CD14-positive monocyte (primary cell): Measurements from ENCODE around the gene WNT16. TPM values are rescaled to one million over a fixed set of nuclear protein-coding genes. Genes with fewer than 3 reads are reported as not detected.

ENCODE experiments used
- DNase-seq, 3 donors: peaks; one replicate each; pipeline ENCODE4 v3.0.0-alpha.2; 2011 to 2022
- H2AFZ ChIP-seq: 2 replicates; pipeline ENCODE4 v1.6.0; 2012; ENCODE audit warnings: mild to moderate bottlenecking, low read depth, low read length, inconsistent platforms; ENCODE audit not compliant: insufficient read depth, poor library complexity, severe bottlenecking
- H3K27ac ChIP-seq, 2 donors: 1 replicate in 1 of 2; 2 replicates in 1 of 2; pipeline ENCODE4 v1.5.1; 2012 to 2013; ENCODE audit warnings: low read length in 2 of 2, control low read depth in 1 of 2, inconsistent platforms in 1 of 2, low read depth in 1 of 2, mild to moderate bottlenecking in 1 of 2
- H3K27me3 ChIP-seq, 2 donors: one replicate each; pipeline versions ENCODE4 v1.6.0 to v1.6.1; 2011 to 2013; ENCODE audit warnings: low read length in 2 of 2; ENCODE audit not compliant: control insufficient read depth in 2 of 2, insufficient read depth in 2 of 2
- H3K36me3 ChIP-seq, 2 donors: replicated peaks in 1 of 2; 1 replicate in 1 of 2; 2 replicates in 1 of 2; pipeline versions ENCODE4 v1.5.1 to v1.6.1; 2012 to 2013; ENCODE audit warnings: low read length in 2 of 2, control low read depth in 1 of 2, inconsistent platforms in 1 of 2, mild to moderate bottlenecking in 1 of 2; ENCODE audit not compliant: insufficient read depth in 2 of 2, control insufficient read depth in 1 of 2
- H3K4me1 ChIP-seq, 2 donors: 1 replicate in 1 of 2; 2 replicates in 1 of 2; pipeline versions ENCODE4 v1.5.1 to v1.6.1; 2012 to 2013; ENCODE audit warnings: low read length in 2 of 2, control low read depth in 1 of 2, inconsistent platforms in 1 of 2, mild to moderate bottlenecking in 1 of 2, moderate library complexity in 1 of 2; ENCODE audit not compliant: insufficient read depth in 2 of 2, control insufficient read depth in 1 of 2
- H3K4me2 ChIP-seq: replicated peaks from 2 replicates; pipeline ENCODE3; 2012; ENCODE audit warnings: low read length, moderate library complexity, mild to moderate bottlenecking; ENCODE audit not compliant: poor library complexity, severe bottlenecking; ENCODE audit errors: extremely low read depth
- H3K4me3 ChIP-seq, 3 experiments: fragments of 200-600 bp in 1 of 3; sonication (generic) in 1 of 3; replicated peaks in 1 of 3; 1 replicate in 2 of 3; 2 replicates in 1 of 3; pipeline ENCODE4 v1.5.1; 2011 to 2013; ENCODE audit warnings: low read length in 3 of 3, mild to moderate bottlenecking in 3 of 3, control low read depth in 2 of 3, low read depth in 2 of 3, inconsistent platforms in 1 of 3, moderate library complexity in 1 of 3
- H3K79me2 ChIP-seq: 2 replicates; pipeline ENCODE4 v1.6.0; 2012; ENCODE audit warnings: mild to moderate bottlenecking, control low read depth, inconsistent platforms, low read length, moderate library complexity; ENCODE audit not compliant: insufficient read depth
- H3K9ac ChIP-seq: 2 replicates; pipeline ENCODE4 v1.6.0; 2017; ENCODE audit warnings: low read length, mild to moderate bottlenecking; ENCODE audit not compliant: insufficient read depth, poor library complexity, severe bottlenecking
- H3K9me3 ChIP-seq, 2 donors: replicated peaks in 1 of 2; 1 replicate in 1 of 2; 2 replicates in 1 of 2; pipeline versions ENCODE4 v1.5.1 to v1.6.1; 2012 to 2013; ENCODE audit warnings: low read length in 2 of 2, control low read depth in 1 of 2; ENCODE audit not compliant: control insufficient read depth in 1 of 2, insufficient read depth in 1 of 2
- H4K20me1 ChIP-seq: 2 replicates; pipeline ENCODE4 v1.6.0; 2012; ENCODE audit warnings: mild to moderate bottlenecking, low read length, control low read depth, moderate library complexity; ENCODE audit not compliant: insufficient read depth
- H3K27ac Mint-ChIP-seq, 7 donors: one replicate each; pipeline ENCODE4 v1.8.0; 2020; ENCODE audit warnings: mild to moderate bottlenecking in 7 of 7, mixed read lengths in 7 of 7, moderate library complexity in 6 of 7, inconsistent platforms in 2 of 7
- H3K27me3 Mint-ChIP-seq, 3 donors: one replicate each; pipeline ENCODE4 v1.8.0; 2021 to 2022; ENCODE audit warnings: low read depth in 3 of 3, mild to moderate bottlenecking in 3 of 3, mixed read lengths in 3 of 3, moderate library complexity in 3 of 3, inconsistent platforms in 1 of 3
- H3K36me3 Mint-ChIP-seq, 2 donors: one replicate each; pipeline ENCODE4 v1.8.0; 2020; ENCODE audit warnings: mixed read lengths in 2 of 2, inconsistent platforms in 1 of 2, mild to moderate bottlenecking in 1 of 2
- H3K4me1 Mint-ChIP-seq: one replicate; pipeline ENCODE4 v1.8.0; 2020; ENCODE audit warnings: mild to moderate bottlenecking, mixed read lengths
- H3K4me3 Mint-ChIP-seq, 2 donors: one replicate each; pipeline ENCODE4 v1.8.0; 2020; ENCODE audit warnings: mild to moderate bottlenecking in 2 of 2, mixed read lengths in 2 of 2, moderate library complexity in 1 of 2
- H3K9me3 Mint-ChIP-seq, 7 donors: one replicate each; pipeline ENCODE4 v1.8.0; 2020 to 2022; ENCODE audit warnings: mixed read lengths in 7 of 7, mild to moderate bottlenecking in 6 of 7, moderate library complexity in 6 of 7, inconsistent platforms in 2 of 7
- WGBS: methylation state at CpG from one replicate; pipeline ENCODE4 v1.1.5; 2013; ENCODE audit warnings: missing lambda C conversion rate; ENCODE audit not compliant: insufficient coverage; 5-methylcytosine and 5-hydroxymethylcytosine counted together
- intact Hi-C, 2 donors: fragments of 100-400 bp; cut with micrococcal nuclease; formaldehyde crosslinking; loops; one replicate each; pipeline versions ENCODE4 v1.15.0 to v1.15.1; 2023
- polyA plus RNA-seq, 3 donors: library from polyadenylated mRNA; depleted of rRNA in 1 of 3; unstranded in 2 of 3; stranded (reverse) in 1 of 3; fragments of 300-500 nt in 2 of 3; fragments of >200 nt in 1 of 3; fragmentation: Illumina TruSeq in 2 of 3; gene quantifications; 1 replicate in 2 of 3; 2 replicates in 1 of 3; pipeline ENCODE4 v1.2.3, GENCODE V29; 2012 to 2021
- TF ChIP-seq, protein P1 (sequence below): fragments of 200-600 bp; IDR thresholded peaks from one replicate; pipeline ENCODE4 v1.8.0; 2022; ENCODE audit warnings: antibody characterized with exemption, mild to moderate bottlenecking

The WNT16 gene
- polyA plus RNA-seq, 3 donors: 0.05 TPM; not detected in 2

DNA sequence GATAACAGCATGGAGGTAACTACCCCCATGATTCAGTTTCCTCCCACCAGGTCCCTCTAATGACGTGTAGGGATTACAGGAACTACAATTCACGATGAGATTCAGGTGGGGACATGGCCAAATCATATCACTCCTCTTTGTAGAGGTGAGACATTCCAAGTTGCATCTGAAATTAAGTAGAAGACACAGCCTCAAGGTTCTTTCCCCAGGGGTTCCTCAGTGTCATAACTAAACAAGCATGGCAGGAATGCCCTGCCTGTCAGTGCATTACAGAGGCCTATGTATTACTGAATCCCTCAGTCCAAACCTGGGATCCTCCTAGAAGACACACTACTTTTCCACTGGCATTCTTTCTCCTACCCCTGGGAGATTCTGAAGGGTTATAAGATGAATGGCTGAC is 42.6 kb upstream of the WNT16 start:
- no peak overlapping the region for H3K27ac ChIP-seq
- Mint-ChIP-seq H3K36me3 (no peaks in the 10 kb centered on the region), H3K27me3 (no peaks in the 10 kb centered on the region), H3K27ac (no peak overlapping the region), H3K9me3 (peaks cover 10 to 33% (median 23%) of the 10 kb centered on the region in 7 donors), H3K4me1 (no peaks in the 10 kb centered on the region), H3K4me3 (no peak overlapping the region)
- H3K4me1 ChIP-seq: no peaks in the 10 kb centered on the region
- no peaks in the 10 kb centered on the region for H4K20me1 ChIP-seq
- no peaks in the 10 kb centered on the region for H3K79me2 ChIP-seq
- TF ChIP-seq, protein P1, sequence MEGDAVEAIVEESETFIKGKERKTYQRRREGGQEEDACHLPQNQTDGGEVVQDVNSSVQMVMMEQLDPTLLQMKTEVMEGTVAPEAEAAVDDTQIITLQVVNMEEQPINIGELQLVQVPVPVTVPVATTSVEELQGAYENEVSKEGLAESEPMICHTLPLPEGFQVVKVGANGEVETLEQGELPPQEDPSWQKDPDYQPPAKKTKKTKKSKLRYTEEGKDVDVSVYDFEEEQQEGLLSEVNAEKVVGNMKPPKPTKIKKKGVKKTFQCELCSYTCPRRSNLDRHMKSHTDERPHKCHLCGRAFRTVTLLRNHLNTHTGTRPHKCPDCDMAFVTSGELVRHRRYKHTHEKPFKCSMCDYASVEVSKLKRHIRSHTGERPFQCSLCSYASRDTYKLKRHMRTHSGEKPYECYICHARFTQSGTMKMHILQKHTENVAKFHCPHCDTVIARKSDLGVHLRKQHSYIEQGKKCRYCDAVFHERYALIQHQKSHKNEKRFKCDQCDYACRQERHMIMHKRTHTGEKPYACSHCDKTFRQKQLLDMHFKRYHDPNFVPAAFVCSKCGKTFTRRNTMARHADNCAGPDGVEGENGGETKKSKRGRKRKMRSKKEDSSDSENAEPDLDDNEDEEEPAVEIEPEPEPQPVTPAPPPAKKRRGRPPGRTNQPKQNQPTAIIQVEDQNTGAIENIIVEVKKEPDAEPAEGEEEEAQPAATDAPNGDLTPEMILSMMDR: no peak
- H3K36me3 ChIP-seq: no peaks in the 10 kb centered on the region
- intact Hi-C loops: no loop called here
- WGBS: no CpG with 5 or more reads among the region's 2 CpGs
- no peak overlapping the region for H3K9ac ChIP-seq
- no peak overlapping the region for H2AFZ ChIP-seq
- no peak for DNase-seq
- peaks cover 11 to 12% of the 10 kb centered on the region in 2 donors for H3K9me3 ChIP-seq
- H3K27me3 ChIP-seq: no peaks in the 10 kb centered on the region
- H3K4me2 ChIP-seq: no peak overlapping the region
- no peak overlapping the region for H3K4me3 ChIP-seq

DNA sequence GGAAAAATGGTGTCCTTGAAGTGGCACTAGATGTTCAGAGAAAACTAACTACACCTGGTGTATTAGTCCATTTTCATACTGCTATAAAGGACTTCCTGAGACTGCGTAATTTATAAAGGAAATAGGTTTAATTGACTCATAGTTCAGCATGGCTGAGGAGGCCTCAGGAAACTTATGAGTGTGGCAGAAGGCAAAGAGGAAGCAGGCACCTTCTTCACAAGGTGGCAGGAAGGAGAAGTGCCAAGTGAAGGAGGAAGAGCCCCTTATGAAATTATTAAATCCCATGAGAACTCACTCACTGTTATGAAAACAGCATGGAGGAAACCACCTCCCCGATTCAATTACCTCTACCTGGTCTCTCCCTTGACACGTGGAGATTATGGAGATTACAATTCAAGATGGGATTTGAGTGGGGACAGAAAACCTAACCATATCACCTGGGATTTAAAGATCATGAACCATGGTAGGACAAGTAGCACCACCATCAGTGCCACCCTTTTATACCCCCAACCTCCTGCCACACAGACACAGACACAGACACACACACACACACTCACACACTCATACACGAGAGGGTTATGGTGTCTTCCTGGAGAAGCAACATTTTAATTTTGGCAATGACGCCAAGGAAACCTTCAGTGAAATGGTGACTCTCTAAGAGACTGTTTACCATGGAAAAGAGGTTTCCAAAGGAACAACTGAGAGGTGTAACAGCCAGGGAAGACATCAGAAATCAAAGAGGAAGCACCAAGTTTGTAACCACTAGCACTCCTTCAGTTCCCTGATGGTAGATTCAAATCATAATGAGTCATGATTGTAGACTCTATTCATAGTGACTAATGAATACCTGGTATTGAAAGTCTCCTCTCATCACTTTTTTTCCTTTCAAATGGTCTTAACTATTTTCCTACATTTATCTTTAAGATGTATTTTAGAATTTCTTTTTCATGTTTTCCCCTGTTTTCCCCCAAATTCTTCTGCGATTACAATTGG is 41.8 kb upstream of the WNT16 start:
- H3K27ac Mint-ChIP-seq: no peak overlapping the region

More for the DNA sequence above, 41.8 kb upstream of the WNT16 start:
- no peak overlapping the region for H3K9ac ChIP-seq
- TF ChIP-seq, protein P1: no peak
- H3K4me2 ChIP-seq: no peak overlapping the region
- Mint-ChIP-seq H3K27me3 (no peaks in the 10 kb centered on the region), H3K4me3 (no peak overlapping the region), H3K4me1 (no peaks in the 10 kb centered on the region), H3K9me3 (peaks cover 10 to 33% (median 23%) of the 10 kb centered on the region in 7 donors), H3K36me3 (no peaks in the 10 kb centered on the region)
- H3K9me3 ChIP-seq: peaks cover 11 to 12% of the 10 kb centered on the region in 2 donors
- no peak for DNase-seq
- H3K27ac ChIP-seq: no peak overlapping the region
- intact Hi-C loops: no loop called here
- no peaks in the 10 kb centered on the region for H3K36me3 ChIP-seq
- no peaks in the 10 kb centered on the region for H3K27me3 ChIP-seq
- no peaks in the 10 kb centered on the region for H3K79me2 ChIP-seq
- no peaks in the 10 kb centered on the region for H3K4me1 ChIP-seq
- no peaks in the 10 kb centered on the region for H4K20me1 ChIP-seq
- no peak overlapping the region for H2AFZ ChIP-seq
- H3K4me3 ChIP-seq: no peak overlapping the region
- no CpG with 5 or more reads among the region's 6 CpGs for WGBS
